ENCODE data around the gene FLRT2.

FLRT2 gene

GRCh38 chr14:85531587-85532373 lies 1.8 kb downstream of the FLRT2 start:
- peak; percentile 10 for DNase-seq (ENCODE audit: low spot score)

GRCh38 chr14:85532374-85533022 lies 2.6 kb downstream of the FLRT2 start:
- peak; percentile 21 for DNase-seq (ENCODE audit: low spot score)
- TF ChIP-seq, protein P1, sequence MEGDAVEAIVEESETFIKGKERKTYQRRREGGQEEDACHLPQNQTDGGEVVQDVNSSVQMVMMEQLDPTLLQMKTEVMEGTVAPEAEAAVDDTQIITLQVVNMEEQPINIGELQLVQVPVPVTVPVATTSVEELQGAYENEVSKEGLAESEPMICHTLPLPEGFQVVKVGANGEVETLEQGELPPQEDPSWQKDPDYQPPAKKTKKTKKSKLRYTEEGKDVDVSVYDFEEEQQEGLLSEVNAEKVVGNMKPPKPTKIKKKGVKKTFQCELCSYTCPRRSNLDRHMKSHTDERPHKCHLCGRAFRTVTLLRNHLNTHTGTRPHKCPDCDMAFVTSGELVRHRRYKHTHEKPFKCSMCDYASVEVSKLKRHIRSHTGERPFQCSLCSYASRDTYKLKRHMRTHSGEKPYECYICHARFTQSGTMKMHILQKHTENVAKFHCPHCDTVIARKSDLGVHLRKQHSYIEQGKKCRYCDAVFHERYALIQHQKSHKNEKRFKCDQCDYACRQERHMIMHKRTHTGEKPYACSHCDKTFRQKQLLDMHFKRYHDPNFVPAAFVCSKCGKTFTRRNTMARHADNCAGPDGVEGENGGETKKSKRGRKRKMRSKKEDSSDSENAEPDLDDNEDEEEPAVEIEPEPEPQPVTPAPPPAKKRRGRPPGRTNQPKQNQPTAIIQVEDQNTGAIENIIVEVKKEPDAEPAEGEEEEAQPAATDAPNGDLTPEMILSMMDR (IDR thresholded peaks at IDR 0.05; ENCODE audit: extremely low read depth, missing control alignments), result no peak

More at GRCh38 chr14:85531587-85532373, 1.8 kb downstream of the FLRT2 start:
- TF ChIP-seq, protein P1 (IDR thresholded peaks at IDR 0.05; ENCODE audit: extremely low read depth, missing control alignments), result no peak

GRCh38 chr14:85533023-85533860 lies 3.3 kb downstream of the FLRT2 start:
- peak; percentile 7 for DNase-seq (ENCODE audit: low spot score)

GRCh38 chr14:85533861-85534291 lies 3.9 kb downstream of the FLRT2 start:
- TF ChIP-seq, protein P1 (IDR thresholded peaks at IDR 0.05; ENCODE audit: extremely low read depth, missing control alignments), result no peak
- DNase-seq (ENCODE audit: low spot score), result peak; percentile 28

More at GRCh38 chr14:85533023-85533860, 3.3 kb downstream of the FLRT2 start:
- TF ChIP-seq, protein P1 (IDR thresholded peaks at IDR 0.05; ENCODE audit: extremely low read depth, missing control alignments), result no peak

GRCh38 chr14:85534458-85535293 lies 4.7 kb downstream of the FLRT2 start:
- peak; percentile 9 for DNase-seq (ENCODE audit: low spot score)
- TF ChIP-seq, protein P1 (IDR thresholded peaks at IDR 0.05; ENCODE audit: extremely low read depth, missing control alignments), result no peak

- TF ChIP-seq, protein P1 (IDR thresholded peaks at IDR 0.05; ENCODE audit: extremely low read depth, missing control alignments), result no peak
- DNase-seq (ENCODE audit: low spot score), result no peak
These were observed 5.4 kb downstream of the FLRT2 start for GRCh38 chr14:85535321-85535720.

Measured in GM20000 (cell line).